CD14-positive monocyte (primary cell): ENCODE results near the gene NENF. TPM values are rescaled to one million over a fixed set of nuclear protein-coding genes. Genes with fewer than 3 reads are reported as not detected.

ENCODE experiments used
- DNase-seq, 3 donors: peaks; one replicate each; pipeline ENCODE4 v3.0.0-alpha.2; 2011 to 2022
- H2AFZ ChIP-seq: 2 replicates; pipeline ENCODE4 v1.6.0; 2012; ENCODE audit warnings: mild to moderate bottlenecking, low read depth, low read length, inconsistent platforms; ENCODE audit not compliant: insufficient read depth, poor library complexity, severe bottlenecking
- H3K27ac ChIP-seq, 2 donors: 1 replicate in 1 of 2; 2 replicates in 1 of 2; pipeline ENCODE4 v1.5.1; 2012 to 2013; ENCODE audit warnings: low read length in 2 of 2, control low read depth in 1 of 2, inconsistent platforms in 1 of 2, low read depth in 1 of 2, mild to moderate bottlenecking in 1 of 2
- H3K27me3 ChIP-seq, 2 donors: one replicate each; pipeline versions ENCODE4 v1.6.0 to v1.6.1; 2011 to 2013; ENCODE audit warnings: low read length in 2 of 2; ENCODE audit not compliant: control insufficient read depth in 2 of 2, insufficient read depth in 2 of 2
- H3K36me3 ChIP-seq, 2 donors: replicated peaks in 1 of 2; 1 replicate in 1 of 2; 2 replicates in 1 of 2; pipeline versions ENCODE4 v1.5.1 to v1.6.1; 2012 to 2013; ENCODE audit warnings: low read length in 2 of 2, control low read depth in 1 of 2, inconsistent platforms in 1 of 2, mild to moderate bottlenecking in 1 of 2; ENCODE audit not compliant: insufficient read depth in 2 of 2, control insufficient read depth in 1 of 2
- H3K4me1 ChIP-seq, 2 donors: 1 replicate in 1 of 2; 2 replicates in 1 of 2; pipeline versions ENCODE4 v1.5.1 to v1.6.1; 2012 to 2013; ENCODE audit warnings: low read length in 2 of 2, control low read depth in 1 of 2, inconsistent platforms in 1 of 2, mild to moderate bottlenecking in 1 of 2, moderate library complexity in 1 of 2; ENCODE audit not compliant: insufficient read depth in 2 of 2, control insufficient read depth in 1 of 2
- H3K4me2 ChIP-seq: replicated peaks from 2 replicates; pipeline ENCODE3; 2012; ENCODE audit warnings: low read length, moderate library complexity, mild to moderate bottlenecking; ENCODE audit not compliant: poor library complexity, severe bottlenecking; ENCODE audit errors: extremely low read depth
- H3K4me3 ChIP-seq, 3 experiments: fragments of 200-600 bp in 1 of 3; sonication (generic) in 1 of 3; replicated peaks in 1 of 3; 1 replicate in 2 of 3; 2 replicates in 1 of 3; pipeline ENCODE4 v1.5.1; 2011 to 2013; ENCODE audit warnings: low read length in 3 of 3, mild to moderate bottlenecking in 3 of 3, control low read depth in 2 of 3, low read depth in 2 of 3, inconsistent platforms in 1 of 3, moderate library complexity in 1 of 3
- H3K79me2 ChIP-seq: 2 replicates; pipeline ENCODE4 v1.6.0; 2012; ENCODE audit warnings: mild to moderate bottlenecking, control low read depth, inconsistent platforms, low read length, moderate library complexity; ENCODE audit not compliant: insufficient read depth
- H3K9ac ChIP-seq: 2 replicates; pipeline ENCODE4 v1.6.0; 2017; ENCODE audit warnings: low read length, mild to moderate bottlenecking; ENCODE audit not compliant: insufficient read depth, poor library complexity, severe bottlenecking
- H3K9me3 ChIP-seq, 2 donors: replicated peaks in 1 of 2; 1 replicate in 1 of 2; 2 replicates in 1 of 2; pipeline versions ENCODE4 v1.5.1 to v1.6.1; 2012 to 2013; ENCODE audit warnings: low read length in 2 of 2, control low read depth in 1 of 2; ENCODE audit not compliant: control insufficient read depth in 1 of 2, insufficient read depth in 1 of 2
- H4K20me1 ChIP-seq: 2 replicates; pipeline ENCODE4 v1.6.0; 2012; ENCODE audit warnings: mild to moderate bottlenecking, low read length, control low read depth, moderate library complexity; ENCODE audit not compliant: insufficient read depth
- H3K27ac Mint-ChIP-seq, 7 donors: one replicate each; pipeline ENCODE4 v1.8.0; 2020; ENCODE audit warnings: mild to moderate bottlenecking in 7 of 7, mixed read lengths in 7 of 7, moderate library complexity in 6 of 7, inconsistent platforms in 2 of 7
- H3K27me3 Mint-ChIP-seq, 3 donors: one replicate each; pipeline ENCODE4 v1.8.0; 2021 to 2022; ENCODE audit warnings: low read depth in 3 of 3, mild to moderate bottlenecking in 3 of 3, mixed read lengths in 3 of 3, moderate library complexity in 3 of 3, inconsistent platforms in 1 of 3
- H3K36me3 Mint-ChIP-seq, 2 donors: one replicate each; pipeline ENCODE4 v1.8.0; 2020; ENCODE audit warnings: mixed read lengths in 2 of 2, inconsistent platforms in 1 of 2, mild to moderate bottlenecking in 1 of 2
- H3K4me1 Mint-ChIP-seq: one replicate; pipeline ENCODE4 v1.8.0; 2020; ENCODE audit warnings: mild to moderate bottlenecking, mixed read lengths
- H3K4me3 Mint-ChIP-seq, 2 donors: one replicate each; pipeline ENCODE4 v1.8.0; 2020; ENCODE audit warnings: mild to moderate bottlenecking in 2 of 2, mixed read lengths in 2 of 2, moderate library complexity in 1 of 2
- H3K9me3 Mint-ChIP-seq, 7 donors: one replicate each; pipeline ENCODE4 v1.8.0; 2020 to 2022; ENCODE audit warnings: mixed read lengths in 7 of 7, mild to moderate bottlenecking in 6 of 7, moderate library complexity in 6 of 7, inconsistent platforms in 2 of 7
- CTCF ChIP-seq: fragments of 200-600 bp; IDR thresholded peaks from one replicate; pipeline ENCODE4 v1.8.0; 2022; ENCODE audit warnings: antibody characterized with exemption, mild to moderate bottlenecking
- WGBS: methylation state at CpG from one replicate; pipeline ENCODE4 v1.1.5; 2013; ENCODE audit warnings: missing lambda C conversion rate; ENCODE audit not compliant: insufficient coverage; 5-methylcytosine and 5-hydroxymethylcytosine counted together
- intact Hi-C, 2 donors: fragments of 100-400 bp; cut with micrococcal nuclease; formaldehyde crosslinking; loops; one replicate each; pipeline versions ENCODE4 v1.15.0 to v1.15.1; 2023
- polyA plus RNA-seq, 3 donors: library from polyadenylated mRNA; depleted of rRNA in 1 of 3; unstranded in 2 of 3; stranded (reverse) in 1 of 3; fragments of 300-500 nt in 2 of 3; fragments of >200 nt in 1 of 3; fragmentation: Illumina TruSeq in 2 of 3; gene quantifications; 1 replicate in 2 of 3; 2 replicates in 1 of 3; pipeline ENCODE4 v1.2.3, GENCODE V29; 2012 to 2021

Gene NENF
- polyA plus RNA-seq, 3 donors: 9.7 to 56.4 (median 42.3) TPM

- Histone ChIP-seq H4K20me1 (no peaks in the 10 kb centered on the region), H3K36me3 (no peaks in the 10 kb centered on the region), H3K27me3 (no peaks in the 10 kb centered on the region), H3K9ac (no peak overlapping the region), H3K79me2 (peaks cover 4% of the 10 kb centered on the region), H3K9me3 (no peaks in the 10 kb centered on the region), H3K27ac (no peak overlapping the region), H3K4me2 (no peak overlapping the region), H3K4me1 (peaks cover 9 to 10% of the 10 kb centered on the region in 2 donors), H3K4me3 (no peak overlapping the region), H2AFZ (peak overlapping the region; percentile 12)
- Mint-ChIP-seq H3K4me1 (peaks cover 14% of the 10 kb centered on the region), H3K27me3 (peaks cover 0 to 2% (median 0%) of the 10 kb centered on the region in 3 donors), H3K9me3 (no peaks in the 10 kb centered on the region), H3K4me3 (no peak overlapping the region), H3K27ac (no peak overlapping the region), H3K36me3 (no peaks in the 10 kb centered on the region)
- no CpG with 5 or more reads among the region's 5 CpGs for WGBS
- no peak for DNase-seq
- intact Hi-C loops: no loop called here
- no peak for TF ChIP-seq CTCF
Observed at GRCh38 chr1:212428496-212428895, 4.2 kb upstream of the NENF start.

- Histone ChIP-seq H4K20me1 (no peaks in the 10 kb centered on the region), H3K9ac (no peak overlapping the region), H3K9me3 (no peaks in the 10 kb centered on the region), H3K79me2 (peaks cover 11% of the 10 kb centered on the region), H3K4me2 (no peak overlapping the region), H3K27me3 (no peaks in the 10 kb centered on the region), H3K27ac (no peak overlapping the region), H3K4me3 (no peak overlapping the region), H2AFZ (no peak overlapping the region), H3K36me3 (no peaks in the 10 kb centered on the region), H3K4me1 (peaks cover 11 to 19% of the 10 kb centered on the region in 2 donors)
- intact Hi-C loops: no loop called here
- Mint-ChIP-seq H3K9me3 (no peaks in the 10 kb centered on the region), H3K36me3 (peaks cover 0 to 2% of the 10 kb centered on the region in 2 donors), H3K27me3 (peaks cover 0 to 2% (median 0%) of the 10 kb centered on the region in 3 donors), H3K4me3 (no peak overlapping the region), H3K27ac (no peak overlapping the region), H3K4me1 (peaks cover 27% of the 10 kb centered on the region)
- 100% methylated on average over 1 of the region's 2 CpGs for WGBS
- DNase-seq: no peak
- TF ChIP-seq CTCF: no peak
Observed at GRCh38 chr1:212430416-212430815, 2.3 kb upstream of the NENF start.
